ENCODE measurements around the gene FBXO38. TPM values are rescaled to one million over a fixed set of nuclear protein-coding genes. Genes with fewer than 3 reads are reported as not detected.

The FBXO38 gene
- polyA plus RNA-seq, 3 donors, result 6.8 to 22.1 (median 14.8) TPM

GRCh38 chr5:148388696-148389095 lies 4.9 kb downstream of the FBXO38 start:
- no peak overlapping the region for H3K4me2 ChIP-seq (replicated peaks; ENCODE audit: extremely low read depth, low read length, poor library complexity, severe bottlenecking)
- H4K20me1 ChIP-seq (ENCODE audit: insufficient read depth, low read length), result peaks cover 56% of the 10 kb centered on the region
- H3K4me1 ChIP-seq (ENCODE audit: control insufficient read depth in 1 of 2, insufficient read depth in 2 of 2, low read length in 2 of 2), result peaks cover 22% of the 10 kb centered on the region in 2 donors
- no peaks in the 10 kb centered on the region for H3K27me3 ChIP-seq (ENCODE audit: control insufficient read depth in 2 of 2, insufficient read depth in 2 of 2, low read length in 2 of 2)
- TF ChIP-seq, protein P1, sequence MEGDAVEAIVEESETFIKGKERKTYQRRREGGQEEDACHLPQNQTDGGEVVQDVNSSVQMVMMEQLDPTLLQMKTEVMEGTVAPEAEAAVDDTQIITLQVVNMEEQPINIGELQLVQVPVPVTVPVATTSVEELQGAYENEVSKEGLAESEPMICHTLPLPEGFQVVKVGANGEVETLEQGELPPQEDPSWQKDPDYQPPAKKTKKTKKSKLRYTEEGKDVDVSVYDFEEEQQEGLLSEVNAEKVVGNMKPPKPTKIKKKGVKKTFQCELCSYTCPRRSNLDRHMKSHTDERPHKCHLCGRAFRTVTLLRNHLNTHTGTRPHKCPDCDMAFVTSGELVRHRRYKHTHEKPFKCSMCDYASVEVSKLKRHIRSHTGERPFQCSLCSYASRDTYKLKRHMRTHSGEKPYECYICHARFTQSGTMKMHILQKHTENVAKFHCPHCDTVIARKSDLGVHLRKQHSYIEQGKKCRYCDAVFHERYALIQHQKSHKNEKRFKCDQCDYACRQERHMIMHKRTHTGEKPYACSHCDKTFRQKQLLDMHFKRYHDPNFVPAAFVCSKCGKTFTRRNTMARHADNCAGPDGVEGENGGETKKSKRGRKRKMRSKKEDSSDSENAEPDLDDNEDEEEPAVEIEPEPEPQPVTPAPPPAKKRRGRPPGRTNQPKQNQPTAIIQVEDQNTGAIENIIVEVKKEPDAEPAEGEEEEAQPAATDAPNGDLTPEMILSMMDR (IDR thresholded peaks at IDR 0.05), result no peak
- H3K4me3 ChIP-seq (replicated peaks in 1 of 3; ENCODE audit: low read depth in 2 of 3, low read length in 3 of 3), result no peak overlapping the region
- no peaks in the 10 kb centered on the region for H3K9me3 Mint-ChIP-seq
- WGBS (ENCODE audit: insufficient coverage), result no CpG with 5 or more reads among the region's 1 CpG
- no peak overlapping the region for H3K9ac ChIP-seq (ENCODE audit: insufficient read depth, low read length, poor library complexity, severe bottlenecking)
- no peak overlapping the region for H3K27ac ChIP-seq (ENCODE audit: low read depth in 1 of 2, low read length in 2 of 2)
- intact Hi-C loops (cut with micrococcal nuclease), result no loop called here
- peaks cover 99% of the 10 kb centered on the region for H3K79me2 ChIP-seq (ENCODE audit: insufficient read depth, low read length)
- H3K27me3 Mint-ChIP-seq (ENCODE audit: low read depth in 3 of 3), result peaks cover 0 to under 1% (median 0%) of the 10 kb centered on the region in 3 donors
- H3K4me3 Mint-ChIP-seq, result no peak overlapping the region
- H3K4me1 Mint-ChIP-seq, result peaks cover 62% of the 10 kb centered on the region
- peaks cover 45 to 49% of the 10 kb centered on the region in 2 donors for H3K36me3 Mint-ChIP-seq
- DNase-seq, result no peak
- peaks cover 0 to 31% of the 10 kb centered on the region in 2 donors for H3K36me3 ChIP-seq (replicated peaks in 1 of 2; ENCODE audit: control insufficient read depth in 1 of 2, insufficient read depth in 2 of 2, low read length in 2 of 2)
- peak overlapping the region in 3 of 7 donors; percentile 27 to 48 (median 45) for H3K27ac Mint-ChIP-seq
- no peaks in the 10 kb centered on the region for H3K9me3 ChIP-seq (replicated peaks in 1 of 2; ENCODE audit: control insufficient read depth in 1 of 2, insufficient read depth in 1 of 2, low read length in 2 of 2)
- no peak overlapping the region for H2AFZ ChIP-seq (ENCODE audit: insufficient read depth, low read depth, low read length, poor library complexity, severe bottlenecking)

DNA sequence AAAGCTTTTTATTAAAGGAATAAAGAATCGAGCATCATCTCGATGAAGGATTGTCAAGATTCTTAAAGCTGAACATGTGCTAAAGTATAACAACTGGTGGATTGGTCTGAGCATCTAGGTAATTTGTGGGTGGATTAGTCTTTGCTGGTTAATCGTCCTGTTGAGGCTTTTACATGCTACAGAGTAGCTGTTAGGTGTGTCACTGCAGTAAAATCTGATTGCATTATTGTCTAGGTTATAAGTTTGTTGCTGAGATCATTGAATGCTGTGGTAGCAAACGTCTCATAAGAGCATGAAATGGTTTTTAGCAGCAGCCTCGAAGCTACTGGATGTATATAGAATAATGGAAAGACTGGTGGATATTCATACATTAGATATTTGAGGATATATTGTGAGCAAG lies 7.2 kb downstream of the FBXO38 start:
- H3K79me2 ChIP-seq (ENCODE audit: insufficient read depth, low read length), result peaks cover 95% of the 10 kb centered on the region
- no peak overlapping the region for H3K4me3 ChIP-seq (replicated peaks in 1 of 3; ENCODE audit: low read depth in 2 of 3, low read length in 3 of 3)
- peaks cover 3 to 5% of the 10 kb centered on the region in 2 donors for H3K4me1 ChIP-seq (ENCODE audit: control insufficient read depth in 1 of 2, insufficient read depth in 2 of 2, low read length in 2 of 2)
- H3K9ac ChIP-seq (ENCODE audit: insufficient read depth, low read length, poor library complexity, severe bottlenecking), result no peak overlapping the region
- Mint-ChIP-seq H3K27me3 (ENCODE audit: low read depth in 3 of 3) (no peaks in the 10 kb centered on the region), H3K36me3 (peaks cover 45 to 69% of the 10 kb centered on the region in 2 donors), H3K27ac (no peak overlapping the region), H3K4me1 (peaks cover 46% of the 10 kb centered on the region), H3K4me3 (no peak overlapping the region), H3K9me3 (no peaks in the 10 kb centered on the region)
- no peaks in the 10 kb centered on the region for H3K27me3 ChIP-seq (ENCODE audit: control insufficient read depth in 2 of 2, insufficient read depth in 2 of 2, low read length in 2 of 2)
- no peak overlapping the region for H3K27ac ChIP-seq (ENCODE audit: low read depth in 1 of 2, low read length in 2 of 2)
- H3K4me2 ChIP-seq (replicated peaks; ENCODE audit: extremely low read depth, low read length, poor library complexity, severe bottlenecking), result no peak overlapping the region
- no peak for DNase-seq
- WGBS (ENCODE audit: insufficient coverage), result 83% methylated on average over 4 of the region's 5 CpGs
- TF ChIP-seq, protein P1 (IDR thresholded peaks at IDR 0.05), result no peak
- no peaks in the 10 kb centered on the region for H3K9me3 ChIP-seq (replicated peaks in 1 of 2; ENCODE audit: control insufficient read depth in 1 of 2, insufficient read depth in 1 of 2, low read length in 2 of 2)
- no peak overlapping the region for H2AFZ ChIP-seq (ENCODE audit: insufficient read depth, low read depth, low read length, poor library complexity, severe bottlenecking)
- H3K36me3 ChIP-seq (replicated peaks in 1 of 2; ENCODE audit: control insufficient read depth in 1 of 2, insufficient read depth in 2 of 2, low read length in 2 of 2), result peaks cover 14 to 52% of the 10 kb centered on the region in 2 donors
- intact Hi-C loops (cut with micrococcal nuclease), result no loop called here
- peaks cover 57% of the 10 kb centered on the region for H4K20me1 ChIP-seq (ENCODE audit: insufficient read depth, low read length)

Measured in CD14-positive monocyte (primary cell).